ENCODE results near the gene SLC24A4. TPM values are rescaled to one million over a fixed set of nuclear protein-coding genes. Genes with fewer than 3 reads are reported as not detected.

Gene SLC24A4
- total and polyA plus RNA-seq, 4 donors = 0.25 to 2.9 (median 0.63) TPM

- 98 to 100% methylated on average over 1 of the region's 1 CpG for WGBS, 2 donors
- H3K36me3 ChIP-seq (ENCODE audit: control insufficient read depth in 1 of 2, insufficient read depth in 2 of 2, low read length in 1 of 2) = peaks cover 0 to 1% of the 10 kb centered on the region in 2 donors
- peaks cover 4 to 5% of the 10 kb centered on the region in 2 donors for H3K4me1 ChIP-seq (ENCODE audit: control insufficient read depth in 1 of 2, insufficient read depth in 2 of 2, low read length in 2 of 2)
- no peak overlapping the region for H3K4me3 ChIP-seq (ENCODE audit: low read length in 2 of 2)
- H3K27ac ChIP-seq (ENCODE audit: low read depth in 1 of 2, low read length in 2 of 2) = no peak overlapping the region
- peaks cover 2% of the 10 kb centered on the region for H3K9me3 ChIP-seq (ENCODE audit: control insufficient read depth, low read length)
- intact Hi-C loops (cut with DNase I) = no loop called here
- no peaks in the 10 kb centered on the region for H3K27me3 ChIP-seq (ENCODE audit: control insufficient read depth in 1 of 2, insufficient read depth in 2 of 2, low read length in 1 of 2)
- ATAC-seq (ENCODE audit: low FRiP score) = no peak
- DNase-seq = no peak
Observed at GRCh38 chr14:92470811-92471210, 147.8 kb downstream of the SLC24A4 start.

- Histone ChIP-seq H3K4me3 (ENCODE audit: low read length in 2 of 2) (no peak overlapping the region), H3K4me1 (ENCODE audit: control insufficient read depth in 1 of 2, insufficient read depth in 2 of 2, low read length in 2 of 2) (peaks cover 4 to 5% of the 10 kb centered on the region in 2 donors), H3K27ac (ENCODE audit: low read depth in 1 of 2, low read length in 2 of 2) (no peak overlapping the region), H3K27me3 (ENCODE audit: control insufficient read depth in 1 of 2, insufficient read depth in 2 of 2, low read length in 1 of 2) (no peaks in the 10 kb centered on the region), H3K36me3 (ENCODE audit: control insufficient read depth in 1 of 2, insufficient read depth in 2 of 2, low read length in 1 of 2) (peaks cover 0 to 1% of the 10 kb centered on the region in 2 donors), H3K9me3 (ENCODE audit: control insufficient read depth, low read length) (no peaks in the 10 kb centered on the region)
- no peak for DNase-seq
- no peak for ATAC-seq (ENCODE audit: low FRiP score)
- intact Hi-C loops (cut with DNase I) = no loop called here
Observed at GRCh38 chr14:92471919-92472318, 149.0 kb downstream of the SLC24A4 start.

- ATAC-seq (ENCODE audit: low FRiP score) = no peak
- Histone ChIP-seq H3K4me3 (ENCODE audit: low read length in 2 of 2) (no peak overlapping the region), H3K27me3 (ENCODE audit: control insufficient read depth in 1 of 2, insufficient read depth in 2 of 2, low read length in 1 of 2) (no peaks in the 10 kb centered on the region), H3K36me3 (ENCODE audit: control insufficient read depth in 1 of 2, insufficient read depth in 2 of 2, low read length in 1 of 2) (peaks cover 0 to 1% of the 10 kb centered on the region in 2 donors), H3K27ac (ENCODE audit: low read depth in 1 of 2, low read length in 2 of 2) (no peak overlapping the region), H3K9me3 (ENCODE audit: control insufficient read depth, low read length) (no peaks in the 10 kb centered on the region), H3K4me1 (ENCODE audit: control insufficient read depth in 1 of 2, insufficient read depth in 2 of 2, low read length in 2 of 2) (peaks cover 4 to 5% of the 10 kb centered on the region in 2 donors)
- WGBS, 2 donors = 96 to 97% methylated on average over 1 of the region's 1 CpG
- intact Hi-C loops (cut with DNase I) = no loop called here
- peak in 1 of 2 donors; percentile 42 for DNase-seq
Observed at GRCh38 chr14:92472860-92473259, 149.9 kb downstream of the SLC24A4 start.

GRCh38 chr14:92473261-92473968 lies 150.4 kb downstream of the SLC24A4 start:
- Histone ChIP-seq H3K9me3 (ENCODE audit: control insufficient read depth, low read length) (no peaks in the 10 kb centered on the region), H3K4me3 (ENCODE audit: low read length in 2 of 2) (no peak overlapping the region), H3K36me3 (ENCODE audit: control insufficient read depth in 1 of 2, insufficient read depth in 2 of 2, low read length in 1 of 2) (peaks cover 0 to 1% of the 10 kb centered on the region in 2 donors), H3K27ac (ENCODE audit: low read depth in 1 of 2, low read length in 2 of 2) (no peak overlapping the region), H3K27me3 (ENCODE audit: control insufficient read depth in 1 of 2, insufficient read depth in 2 of 2, low read length in 1 of 2) (no peaks in the 10 kb centered on the region), H3K4me1 (ENCODE audit: control insufficient read depth in 1 of 2, insufficient read depth in 2 of 2, low read length in 2 of 2) (peaks cover 4 to 5% of the 10 kb centered on the region in 2 donors)
- ATAC-seq (ENCODE audit: low FRiP score) = peak; percentile 69
- intact Hi-C loops (cut with DNase I) = no loop called here
- DNase-seq = peak in 1 of 2 donors; percentile 71
- WGBS, 2 donors = 82 to 87% methylated on average over 9 of the region's 9 CpGs

- 89 to 97% methylated on average over 3 of the region's 3 CpGs for WGBS, 2 donors
- intact Hi-C loops (cut with DNase I) = no loop called here
- no peaks in the 10 kb centered on the region for H3K27me3 ChIP-seq (ENCODE audit: control insufficient read depth in 1 of 2, insufficient read depth in 2 of 2, low read length in 1 of 2)
- H3K27ac ChIP-seq (ENCODE audit: low read depth in 1 of 2, low read length in 2 of 2) = no peak overlapping the region
- no peak overlapping the region for H3K4me3 ChIP-seq (ENCODE audit: low read length in 2 of 2)
- H3K36me3 ChIP-seq (ENCODE audit: control insufficient read depth in 1 of 2, insufficient read depth in 2 of 2, low read length in 1 of 2) = peaks cover 0 to 1% of the 10 kb centered on the region in 2 donors
- ATAC-seq (ENCODE audit: low FRiP score) (no peak), DNase-seq (peak in 1 of 2 donors; percentile 73)
- H3K4me1 ChIP-seq (ENCODE audit: control insufficient read depth in 1 of 2, insufficient read depth in 2 of 2, low read length in 2 of 2) = peaks cover 4 to 5% of the 10 kb centered on the region in 2 donors
- no peaks in the 10 kb centered on the region for H3K9me3 ChIP-seq (ENCODE audit: control insufficient read depth, low read length)
Observed at GRCh38 chr14:92473969-92474535, 151.1 kb downstream of the SLC24A4 start.

GRCh38 chr14:92475037-92475436 lies 152.1 kb downstream of the SLC24A4 start:
- 93 to 95% methylated on average over 1 of the region's 1 CpG for WGBS, 2 donors
- Histone ChIP-seq H3K27ac (ENCODE audit: low read depth in 1 of 2, low read length in 2 of 2) (no peak overlapping the region), H3K9me3 (ENCODE audit: control insufficient read depth, low read length) (no peaks in the 10 kb centered on the region), H3K27me3 (ENCODE audit: control insufficient read depth in 1 of 2, insufficient read depth in 2 of 2, low read length in 1 of 2) (no peaks in the 10 kb centered on the region), H3K4me3 (ENCODE audit: low read length in 2 of 2) (no peak overlapping the region), H3K36me3 (ENCODE audit: control insufficient read depth in 1 of 2, insufficient read depth in 2 of 2, low read length in 1 of 2) (peaks cover 0 to 1% of the 10 kb centered on the region in 2 donors), H3K4me1 (ENCODE audit: control insufficient read depth in 1 of 2, insufficient read depth in 2 of 2, low read length in 2 of 2) (peaks cover 4 to 5% of the 10 kb centered on the region in 2 donors)
- ATAC-seq (ENCODE audit: low FRiP score) (no peak), DNase-seq (no peak)
- intact Hi-C loops (cut with DNase I) = no loop called here

GRCh38 chr14:92475451-92476187 lies 152.7 kb downstream of the SLC24A4 start:
- no peaks in the 10 kb centered on the region for H3K9me3 ChIP-seq (ENCODE audit: control insufficient read depth, low read length)
- intact Hi-C loops (cut with DNase I) = no loop called here
- 83 to 85% methylated on average over 14 of the region's 14 CpGs for WGBS, 2 donors
- ATAC-seq (ENCODE audit: low FRiP score) = no peak
- no peaks in the 10 kb centered on the region for H3K27me3 ChIP-seq (ENCODE audit: control insufficient read depth in 1 of 2, insufficient read depth in 2 of 2, low read length in 1 of 2)
- H3K27ac ChIP-seq (ENCODE audit: low read depth in 1 of 2, low read length in 2 of 2) = no peak overlapping the region
- H3K36me3 ChIP-seq (ENCODE audit: control insufficient read depth in 1 of 2, insufficient read depth in 2 of 2, low read length in 1 of 2) = peaks cover 0 to 1% of the 10 kb centered on the region in 2 donors
- peaks cover 4 to 5% of the 10 kb centered on the region in 2 donors for H3K4me1 ChIP-seq (ENCODE audit: control insufficient read depth in 1 of 2, insufficient read depth in 2 of 2, low read length in 2 of 2)
- no peak overlapping the region for H3K4me3 ChIP-seq (ENCODE audit: low read length in 2 of 2)
- DNase-seq = peak; percentile 72 to 80

- WGBS, 2 donors = 74 to 85% methylated on average over 3 of the region's 3 CpGs
- intact Hi-C loops (cut with DNase I) = no loop called here
- DNase-seq = no peak
- H3K4me3 ChIP-seq (ENCODE audit: low read length in 2 of 2) = no peak overlapping the region
- ATAC-seq (ENCODE audit: low FRiP score) = no peak
- H3K27ac ChIP-seq (ENCODE audit: low read depth in 1 of 2, low read length in 2 of 2) = no peak overlapping the region
- H3K36me3 ChIP-seq (ENCODE audit: control insufficient read depth in 1 of 2, insufficient read depth in 2 of 2, low read length in 1 of 2) = no peaks in the 10 kb centered on the region
- no peaks in the 10 kb centered on the region for H3K9me3 ChIP-seq (ENCODE audit: control insufficient read depth, low read length)
- no peaks in the 10 kb centered on the region for H3K4me1 ChIP-seq (ENCODE audit: control insufficient read depth in 1 of 2, insufficient read depth in 2 of 2, low read length in 2 of 2)
- no peaks in the 10 kb centered on the region for H3K27me3 ChIP-seq (ENCODE audit: control insufficient read depth in 1 of 2, insufficient read depth in 2 of 2, low read length in 1 of 2)
Observed at GRCh38 chr14:92480856-92481255, 157.9 kb downstream of the SLC24A4 start.

All from aorta (tissue), 5 donors.